ENCODE data around the gene TMEM209.
"Not testable (repeated sequence)": the region's sequence is repeated elsewhere in the genome, so short reads cannot be mapped to it uniquely, and the experiment has no call there.

Gene TMEM209

DNA sequence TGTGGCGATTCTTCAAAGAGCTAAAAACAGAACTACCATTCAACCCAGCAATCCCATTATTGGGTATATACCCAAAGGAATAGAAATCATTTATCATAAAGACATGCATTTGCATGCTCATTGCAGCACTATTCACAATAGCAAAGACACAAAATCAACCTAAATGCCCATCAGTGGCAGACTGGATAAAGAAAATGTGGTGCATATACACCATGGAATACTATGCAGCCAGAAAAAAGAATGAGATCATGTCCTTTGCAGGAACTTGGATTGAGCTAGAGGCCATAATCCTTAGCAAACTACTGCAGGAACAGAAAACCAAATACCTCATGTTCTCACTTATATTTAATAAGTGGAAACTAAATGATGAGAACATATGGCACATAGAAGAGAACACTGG is 41.3 kb upstream of the TMEM209 start:
- H2AFZ ChIP-seq (ENCODE audit: low read depth, low read length); H3K14ac ChIP-seq (ENCODE audit: low read length in 2 of 2); H3K9me3 ChIP-seq (ENCODE audit: control insufficient read depth, low read length); H2BK5ac ChIP-seq (ENCODE audit: low read depth, low read length, poor library complexity, severe bottlenecking); H2BK12ac ChIP-seq (ENCODE audit: low read length in 2 of 2); H3K9ac ChIP-seq (ENCODE audit: low read length); H4K91ac ChIP-seq (ENCODE audit: low read length); H2BK15ac ChIP-seq (ENCODE audit: low read depth, poor library complexity, severe bottlenecking); H3K27ac ChIP-seq (ENCODE audit: low read length, poor library complexity, severe bottlenecking); H3K18ac ChIP-seq (ENCODE audit: low read depth in 1 of 2, low read length in 2 of 2); H3K23ac ChIP-seq (ENCODE audit: low read length in 2 of 2); H3K4me2 ChIP-seq (ENCODE audit: low read length, poor library complexity, severe bottlenecking); H3K27me3 ChIP-seq (ENCODE audit: control insufficient read depth in 1 of 2, insufficient read depth in 1 of 2, low read length in 2 of 2); H3K36me3 ChIP-seq (ENCODE audit: control insufficient read depth in 1 of 2, insufficient read depth in 2 of 2, low read depth in 1 of 2, low read length in 2 of 2); H3K4me1 ChIP-seq (ENCODE audit: control insufficient read depth, insufficient read depth, low read depth, low read length); H3K79me1 ChIP-seq (replicated peaks; ENCODE audit: low read length, poor library complexity, severe bottlenecking); H3K4me3 ChIP-seq (ENCODE audit: insufficient read depth in 1 of 2, low read depth in 1 of 2, low read length in 2 of 2); DNase-seq; H2AK5ac ChIP-seq (ENCODE audit: low read length, severe bottlenecking); H4K8ac ChIP-seq (ENCODE audit: low read length); H2BK120ac ChIP-seq (ENCODE audit: low read depth, low read length); H3K4ac ChIP-seq (ENCODE audit: low read depth in 1 of 2, low read length in 2 of 2): not testable (repeated sequence)
- no CpG with 5 or more reads among the region's 1 CpG for WGBS

- not testable (repeated sequence) for H3K14ac ChIP-seq (ENCODE audit: low read length in 2 of 2); H2BK120ac ChIP-seq (ENCODE audit: low read depth, low read length); H3K36me3 ChIP-seq (ENCODE audit: control insufficient read depth in 1 of 2, insufficient read depth in 2 of 2, low read depth in 1 of 2, low read length in 2 of 2); H3K4me3 ChIP-seq (ENCODE audit: insufficient read depth in 1 of 2, low read depth in 1 of 2, low read length in 2 of 2); H3K27ac ChIP-seq (ENCODE audit: low read length, poor library complexity, severe bottlenecking); H2AK5ac ChIP-seq (ENCODE audit: low read length, severe bottlenecking); H2BK15ac ChIP-seq (ENCODE audit: low read depth, poor library complexity, severe bottlenecking); H3K4me1 ChIP-seq (ENCODE audit: control insufficient read depth, insufficient read depth, low read depth, low read length); H2BK12ac ChIP-seq (ENCODE audit: low read length in 2 of 2); H4K91ac ChIP-seq (ENCODE audit: low read length); H2AFZ ChIP-seq (ENCODE audit: low read depth, low read length); H3K27me3 ChIP-seq (ENCODE audit: control insufficient read depth in 1 of 2, insufficient read depth in 1 of 2, low read length in 2 of 2); H4K8ac ChIP-seq (ENCODE audit: low read length); H3K4ac ChIP-seq (ENCODE audit: low read depth in 1 of 2, low read length in 2 of 2); H2BK5ac ChIP-seq (ENCODE audit: low read depth, low read length, poor library complexity, severe bottlenecking); H3K79me1 ChIP-seq (replicated peaks; ENCODE audit: low read length, poor library complexity, severe bottlenecking); H3K23ac ChIP-seq (ENCODE audit: low read length in 2 of 2); DNase-seq; H3K4me2 ChIP-seq (ENCODE audit: low read length, poor library complexity, severe bottlenecking); H3K18ac ChIP-seq (ENCODE audit: low read depth in 1 of 2, low read length in 2 of 2); H3K9me3 ChIP-seq (ENCODE audit: control insufficient read depth, low read length)
- H3K9ac ChIP-seq (ENCODE audit: low read length) = peak overlapping the region; percentile 31
- 85% methylated on average over 1 of the region's 1 CpG for WGBS
Observed at GRCh38 chr7:130243486-130243885, 38.3 kb upstream of the TMEM209 start.

- no peak overlapping the region for H2BK15ac ChIP-seq (ENCODE audit: low read depth, poor library complexity, severe bottlenecking)
- no peak overlapping the region for H4K8ac ChIP-seq (ENCODE audit: low read length)
- no peaks in the 10 kb centered on the region for H3K9me3 ChIP-seq (ENCODE audit: control insufficient read depth, low read length)
- no peak overlapping the region for H2AFZ ChIP-seq (ENCODE audit: low read depth, low read length)
- no peak overlapping the region for H3K4ac ChIP-seq (ENCODE audit: low read depth in 1 of 2, low read length in 2 of 2)
- no peaks in the 10 kb centered on the region for H3K27me3 ChIP-seq (ENCODE audit: control insufficient read depth in 1 of 2, insufficient read depth in 1 of 2, low read length in 2 of 2)
- no peak overlapping the region for H3K14ac ChIP-seq (ENCODE audit: low read length in 2 of 2)
- no peak overlapping the region for H2BK5ac ChIP-seq (ENCODE audit: low read depth, low read length, poor library complexity, severe bottlenecking)
- no peak overlapping the region for H3K4me2 ChIP-seq (ENCODE audit: low read length, poor library complexity, severe bottlenecking)
- 44% methylated on average over 4 of the region's 5 CpGs for WGBS
- H4K91ac ChIP-seq (ENCODE audit: low read length) = no peak overlapping the region
- peak; percentile 89 for DNase-seq
- H3K36me3 ChIP-seq (ENCODE audit: control insufficient read depth in 1 of 2, insufficient read depth in 2 of 2, low read depth in 1 of 2, low read length in 2 of 2) = no peaks in the 10 kb centered on the region
- no peak overlapping the region for H2AK5ac ChIP-seq (ENCODE audit: low read length, severe bottlenecking)
- H3K9ac ChIP-seq (ENCODE audit: low read length) = no peak overlapping the region
- H3K18ac ChIP-seq (ENCODE audit: low read depth in 1 of 2, low read length in 2 of 2) = no peak overlapping the region
- H2BK12ac ChIP-seq (ENCODE audit: low read length in 2 of 2) = no peak overlapping the region
- H3K4me1 ChIP-seq (ENCODE audit: control insufficient read depth, insufficient read depth, low read depth, low read length) = no peaks in the 10 kb centered on the region
- H3K23ac ChIP-seq (ENCODE audit: low read length in 2 of 2) = no peak overlapping the region
- H2BK120ac ChIP-seq (ENCODE audit: low read depth, low read length) = no peak overlapping the region
- no peak overlapping the region for H3K4me3 ChIP-seq (ENCODE audit: insufficient read depth in 1 of 2, low read depth in 1 of 2, low read length in 2 of 2)
- no peaks in the 10 kb centered on the region for H3K79me1 ChIP-seq (replicated peaks; ENCODE audit: low read length, poor library complexity, severe bottlenecking)
- no peak overlapping the region for H3K27ac ChIP-seq (ENCODE audit: low read length, poor library complexity, severe bottlenecking)
Observed at GRCh38 chr7:130242198-130243014, 37.2 kb upstream of the TMEM209 start.

DNA sequence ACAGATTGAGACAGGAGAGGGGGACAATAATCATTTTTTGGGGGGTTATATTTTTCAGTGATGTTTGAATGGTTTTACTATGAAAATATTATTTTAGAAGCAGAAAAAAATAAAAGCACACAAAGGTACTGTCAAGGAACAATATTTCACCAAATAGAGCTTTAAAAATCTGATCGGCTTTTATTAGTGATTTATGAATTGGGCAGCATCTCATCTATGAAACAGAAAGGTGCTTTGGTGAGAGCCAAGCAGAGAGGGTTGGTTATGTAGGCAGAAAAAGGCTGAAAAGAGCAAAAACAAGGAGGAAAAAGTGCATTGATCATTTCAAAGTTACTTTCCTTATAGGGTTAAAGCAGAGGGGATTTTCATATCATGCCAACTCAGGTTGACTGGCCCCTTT is 35.0 kb upstream of the TMEM209 start:
- Histone ChIP-seq H2BK5ac (ENCODE audit: low read depth, low read length, poor library complexity, severe bottlenecking) (no peak overlapping the region), H2BK12ac (ENCODE audit: low read length in 2 of 2) (no peak overlapping the region), H3K79me1 (replicated peaks; ENCODE audit: low read length, poor library complexity, severe bottlenecking) (no peaks in the 10 kb centered on the region), H2AK5ac (ENCODE audit: low read length, severe bottlenecking) (no peak overlapping the region), H2BK120ac (ENCODE audit: low read depth, low read length) (no peak overlapping the region), H3K4me1 (ENCODE audit: control insufficient read depth, insufficient read depth, low read depth, low read length) (no peaks in the 10 kb centered on the region), H3K36me3 (ENCODE audit: control insufficient read depth in 1 of 2, insufficient read depth in 2 of 2, low read depth in 1 of 2, low read length in 2 of 2) (no peaks in the 10 kb centered on the region), H3K9ac (ENCODE audit: low read length) (no peak overlapping the region), H3K4me3 (ENCODE audit: insufficient read depth in 1 of 2, low read depth in 1 of 2, low read length in 2 of 2) (no peak overlapping the region), H3K14ac (ENCODE audit: low read length in 2 of 2) (no peak overlapping the region), H3K4me2 (ENCODE audit: low read length, poor library complexity, severe bottlenecking) (no peak overlapping the region), H3K4ac (ENCODE audit: low read depth in 1 of 2, low read length in 2 of 2) (no peak overlapping the region), H2AFZ (ENCODE audit: low read depth, low read length) (no peak overlapping the region), H2BK15ac (ENCODE audit: low read depth, poor library complexity, severe bottlenecking) (no peak overlapping the region), H3K18ac (ENCODE audit: low read depth in 1 of 2, low read length in 2 of 2) (no peak overlapping the region), H3K23ac (ENCODE audit: low read length in 2 of 2) (no peak overlapping the region), H3K27me3 (ENCODE audit: control insufficient read depth in 1 of 2, insufficient read depth in 1 of 2, low read length in 2 of 2) (no peaks in the 10 kb centered on the region), H3K9me3 (ENCODE audit: control insufficient read depth, low read length) (no peaks in the 10 kb centered on the region), H4K91ac (ENCODE audit: low read length) (no peak overlapping the region), H3K27ac (ENCODE audit: low read length, poor library complexity, severe bottlenecking) (no peak overlapping the region), H4K8ac (ENCODE audit: low read length) (no peak overlapping the region)
- no peak for DNase-seq
- 100% methylated on average over 1 of the region's 1 CpG for WGBS

Measured in mesenchymal stem cell (in vitro differentiated cells and primary cell).